Measurements from ENCODE around the gene SYT12. TPM values are rescaled to one million over a fixed set of nuclear protein-coding genes. Genes with fewer than 3 reads are reported as not detected.

Gene SYT12
- total and polyA plus RNA-seq, 2 of the 13 experiments (the other 11 are each of a cell fraction or from before 2014, with no cell fraction given): 0.01 to 0.02 TPM

- TF ChIP-seq NFAT5 (CRISPR knock-in tag; IDR thresholded peaks at IDR 0.05): no peak
- peak; percentile 48; the same call in 1 of the 2 replicates for TF ChIP-seq CHD2 (IDR thresholded peaks at IDR 0.05; ENCODE audit: low read depth, low read length)
- no peak for TF ChIP-seq ZBTB1 (CRISPR knock-in tag; IDR thresholded peaks at IDR 0.05; ENCODE audit: borderline replicate concordance)
- TF ChIP-seq TERF1 (CRISPR knock-in tag; IDR thresholded peaks at IDR 0.05): no peak
- no peak for TF ChIP-seq PBX2 (CRISPR knock-in tag; IDR thresholded peaks at IDR 0.05)
- no peak for TF ChIP-seq MYPOP (CRISPR knock-in tag; IDR thresholded peaks at IDR 0.05)
- no peak for TF ChIP-seq ZNF318 (CRISPR knock-in tag; IDR thresholded peaks at IDR 0.05)
- no peak for TF ChIP-seq MZF1 (CRISPR knock-in tag; IDR thresholded peaks at IDR 0.05; ENCODE audit: borderline replicate concordance)
- TF ChIP-seq TBL1XR1 (IDR thresholded peaks at IDR 0.05; ENCODE audit: borderline replicate concordance, low read length, partially characterized antibody): no peak
- TF ChIP-seq ZBTB37 (CRISPR knock-in tag; IDR thresholded peaks at IDR 0.05): no peak
These were observed 18.7 kb downstream of the SYT12 start (continued) for GRCh38 chr11:67041602-67042001.

All from HepG2 (cell line).